A673 (cell line): ENCODE measurements around the gene OPN1MW.
"Not testable (repeated sequence)": the region's sequence is repeated elsewhere in the genome, so short reads cannot be mapped to it uniquely, and the experiment has no call there.

Source experiments
- CTCF ChIP-seq: fragments of 300-800, 200-600 bp; sonication (generic); conservative IDR thresholded peaks from 2 replicates; pipeline ENCODE4 v1.5.1; 2017; ENCODE audit warnings: low read depth, mild to moderate bottlenecking, antibody characterized with exemption, low read length, moderate library complexity, mixed read lengths
- EZH2 ChIP-seq: fragments of 200-600 bp; sonication (generic); IDR thresholded peaks from 2 replicates; pipeline ENCODE4 v1.6.1; 2017; ENCODE audit warnings: borderline replicate concordance, low read depth, mild to moderate bottlenecking, mixed read lengths, antibody characterized with exemption, low read length; ENCODE audit not compliant: poor library complexity, severe bottlenecking

- TF ChIP-seq CTCF, EZH2: not testable (repeated sequence)
Observed at GRCh38 chrX:154233620-154234019, 51.2 kb downstream of the OPN1MW start.
